SK-N-SH treated with all-trans-retinoic acid at 6 μM for 48 hours (cell line): ENCODE results near the gene COX20.

Experiments
- ATAC-seq: fragments of 200-7000 bp; cut with Tn5 transposase; 3 replicates; pipeline ENCODE4 v1.9.1; 2020; ENCODE audit warnings: mild to moderate bottlenecking, moderate library complexity
- ARNTL ChIP-seq: fragments of 450-650 bp; formaldehyde crosslinking; IDR thresholded peaks from 2 replicates; pipeline ENCODE4 v1.5.0; 2020; ENCODE audit warnings: low read depth, mild to moderate bottlenecking, moderate library complexity, borderline replicate concordance
- BACH2 ChIP-seq: fragments of 250-450 bp; sonication (Bioruptor Pico); IDR thresholded peaks from 2 replicates; pipeline ENCODE4 v1.9.0; 2021; ENCODE audit warnings: mild to moderate bottlenecking, borderline replicate concordance
- CSDC2 ChIP-seq: fragments of 250-450 bp; sonication (Bioruptor Pico); IDR thresholded peaks from 2 replicates; pipeline ENCODE4 v1.5.0; 2020; ENCODE audit warnings: mild to moderate bottlenecking, moderate library complexity
- CSRNP3 ChIP-seq: fragments of 250-450 bp; sonication (Bioruptor Pico); IDR thresholded peaks from 2 replicates; pipeline ENCODE4 v1.5.1; 2021; ENCODE audit warnings: mild to moderate bottlenecking, moderate library complexity
- ESRRG ChIP-seq: fragments of 250-450 bp; sonication (Bioruptor Pico); IDR thresholded peaks from 2 replicates; pipeline ENCODE4 v1.6.1; 2021; ENCODE audit warnings: mild to moderate bottlenecking
- GLIS3 ChIP-seq: fragments of 250-450 bp; sonication (Bioruptor Pico); IDR thresholded peaks from 2 replicates; pipeline ENCODE4 v1.5.0; 2020; ENCODE audit warnings: mild to moderate bottlenecking, moderate library complexity
- ISL1 ChIP-seq: fragments of 250-450 bp; sonication (Bioruptor Pico); IDR thresholded peaks from 2 replicates; pipeline ENCODE4 v2.1.2; 2022; ENCODE audit warnings: mild to moderate bottlenecking, moderate library complexity
- OSR1 ChIP-seq: fragments of 250-450 bp; sonication (Bioruptor Pico); IDR thresholded peaks from 2 replicates; pipeline ENCODE4 v1.8.0; 2022; ENCODE audit warnings: moderate library complexity, mild to moderate bottlenecking, inconsistent platforms
- PPARA ChIP-seq: fragments of 250-450 bp; sonication (Bioruptor Pico); IDR thresholded peaks from 2 replicates; pipeline ENCODE4 v1.5.0; 2020; ENCODE audit warnings: mild to moderate bottlenecking, borderline replicate concordance
- RARB ChIP-seq: fragments of 250-450 bp; sonication (Bioruptor Pico); IDR thresholded peaks from 2 replicates; pipeline ENCODE4 v1.8.0; 2021; ENCODE audit warnings: mild to moderate bottlenecking, moderate library complexity
- SNAI2 ChIP-seq: fragments of 250-450 bp; sonication (Bioruptor Pico); IDR thresholded peaks from 2 replicates; pipeline ENCODE4 v1.5.0; 2020; ENCODE audit warnings: mild to moderate bottlenecking, moderate library complexity
- TCF4 ChIP-seq: fragments of 250-450 bp; sonication (Bioruptor Pico); IDR thresholded peaks from 2 replicates; pipeline ENCODE4 v1.8.0; 2021; ENCODE audit warnings: mild to moderate bottlenecking, moderate library complexity, borderline replicate concordance
- TOX ChIP-seq: fragments of 250-450 bp; sonication (Bioruptor Pico); IDR thresholded peaks from 2 replicates; pipeline ENCODE4 v1.8.0; 2021; ENCODE audit warnings: mild to moderate bottlenecking, moderate library complexity, borderline replicate concordance
- TSHZ2 ChIP-seq: fragments of 250-450 bp; sonication (Bioruptor Pico); IDR thresholded peaks from 2 replicates; pipeline ENCODE4 v1.5.0; 2020; ENCODE audit warnings: mild to moderate bottlenecking, moderate library complexity
- ZC3H10 ChIP-seq: fragments of 250-450 bp; sonication (Bioruptor Pico); IDR thresholded peaks from 2 replicates; pipeline ENCODE4 v1.5.1; 2021; ENCODE audit warnings: mild to moderate bottlenecking, moderate library complexity
- ZFP3 ChIP-seq: fragments of 250-450 bp; sonication (Bioruptor Pico); IDR thresholded peaks from 2 replicates; pipeline ENCODE4 v1.5.0; 2020; ENCODE audit warnings: mild to moderate bottlenecking, moderate library complexity
- ZFP30 ChIP-seq: fragments of 450-650 bp; formaldehyde crosslinking; IDR thresholded peaks from 2 replicates; pipeline ENCODE4 v1.5.0; 2022; ENCODE audit warnings: mild to moderate bottlenecking, moderate library complexity
- ZNF565 ChIP-seq: fragments of 450-650 bp; formaldehyde crosslinking; conservative IDR thresholded peaks from 2 replicates; pipeline ENCODE4 v1.5.0; 2020; ENCODE audit warnings: low read depth, mild to moderate bottlenecking, moderate library complexity
- ZNF70 ChIP-seq: fragments of 450-650 bp; formaldehyde crosslinking; IDR thresholded peaks from 2 replicates; pipeline ENCODE4 v1.5.0; 2020; ENCODE audit warnings: mild to moderate bottlenecking, moderate library complexity
- TF ChIP-seq, protein P1 (sequence below): fragments of 250-450 bp; sonication (Bioruptor Pico); IDR thresholded peaks from 2 replicates; pipeline ENCODE4 v1.5.1; 2020; ENCODE audit warnings: low read depth, mild to moderate bottlenecking, moderate library complexity
- TF ChIP-seq, protein P2 (sequence below): fragments of 250-450 bp; sonication (Bioruptor Pico); IDR thresholded peaks from 2 replicates; pipeline ENCODE4 v1.8.0; 2020; ENCODE audit warnings: mild to moderate bottlenecking, moderate library complexity, borderline replicate concordance
- TF ChIP-seq, protein P3 (sequence below): fragments of 250-450 bp; sonication (Bioruptor Pico); IDR thresholded peaks from 2 replicates; pipeline ENCODE4 v1.8.0; 2021; ENCODE audit warnings: low read depth, mild to moderate bottlenecking, moderate library complexity, borderline replicate concordance

COX20 gene

GRCh38 chr1:244849189-244849866 is 13.9 kb downstream of the COX20 start:
- no peak for TF ChIP-seq SNAI2 (CRISPR knock-in tag)
- TF ChIP-seq, protein P1, sequence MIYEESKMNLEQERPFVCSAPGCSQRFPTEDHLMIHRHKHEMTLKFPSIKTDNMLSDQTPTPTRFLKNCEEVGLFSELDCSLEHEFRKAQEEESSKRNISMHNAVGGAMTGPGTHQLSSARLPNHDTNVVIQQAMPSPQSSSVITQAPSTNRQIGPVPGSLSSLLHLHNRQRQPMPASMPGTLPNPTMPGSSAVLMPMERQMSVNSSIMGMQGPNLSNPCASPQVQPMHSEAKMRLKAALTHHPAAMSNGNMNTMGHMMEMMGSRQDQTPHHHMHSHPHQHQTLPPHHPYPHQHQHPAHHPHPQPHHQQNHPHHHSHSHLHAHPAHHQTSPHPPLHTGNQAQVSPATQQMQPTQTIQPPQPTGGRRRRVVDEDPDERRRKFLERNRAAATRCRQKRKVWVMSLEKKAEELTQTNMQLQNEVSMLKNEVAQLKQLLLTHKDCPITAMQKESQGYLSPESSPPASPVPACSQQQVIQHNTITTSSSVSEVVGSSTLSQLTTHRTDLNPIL = no peak
- TF ChIP-seq ZFP30 (CRISPR knock-in tag) = no peak
- no peak for TF ChIP-seq ZFP3 (CRISPR knock-in tag)
- TF ChIP-seq OSR1 (CRISPR knock-in tag) = no peak
- no peak for TF ChIP-seq TSHZ2 (CRISPR knock-in tag)
- no peak for TF ChIP-seq BACH2 (CRISPR knock-in tag)
- TF ChIP-seq TCF4 (CRISPR knock-in tag) = no peak
- TF ChIP-seq, protein P2, sequence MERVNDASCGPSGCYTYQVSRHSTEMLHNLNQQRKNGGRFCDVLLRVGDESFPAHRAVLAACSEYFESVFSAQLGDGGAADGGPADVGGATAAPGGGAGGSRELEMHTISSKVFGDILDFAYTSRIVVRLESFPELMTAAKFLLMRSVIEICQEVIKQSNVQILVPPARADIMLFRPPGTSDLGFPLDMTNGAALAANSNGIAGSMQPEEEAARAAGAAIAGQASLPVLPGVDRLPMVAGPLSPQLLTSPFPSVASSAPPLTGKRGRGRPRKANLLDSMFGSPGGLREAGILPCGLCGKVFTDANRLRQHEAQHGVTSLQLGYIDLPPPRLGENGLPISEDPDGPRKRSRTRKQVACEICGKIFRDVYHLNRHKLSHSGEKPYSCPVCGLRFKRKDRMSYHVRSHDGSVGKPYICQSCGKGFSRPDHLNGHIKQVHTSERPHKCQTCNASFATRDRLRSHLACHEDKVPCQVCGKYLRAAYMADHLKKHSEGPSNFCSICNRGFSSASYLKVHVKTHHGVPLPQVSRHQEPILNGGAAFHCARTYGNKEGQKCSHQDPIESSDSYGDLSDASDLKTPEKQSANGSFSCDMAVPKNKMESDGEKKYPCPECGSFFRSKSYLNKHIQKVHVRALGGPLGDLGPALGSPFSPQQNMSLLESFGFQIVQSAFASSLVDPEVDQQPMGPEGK = no peak
- TF ChIP-seq PPARA (CRISPR knock-in tag) = no peak
- no peak for TF ChIP-seq CSRNP3
- no peak for TF ChIP-seq ZNF70
- no peak for TF ChIP-seq CSDC2 (CRISPR knock-in tag)
- no peak; the same call in 1 of the 2 replicates for TF ChIP-seq RARB (CRISPR knock-in tag)
- no peak for TF ChIP-seq ZC3H10
- TF ChIP-seq ISL1 (CRISPR knock-in tag) = no peak
- no peak for TF ChIP-seq ZNF565 (CRISPR knock-in tag)
- no peak for TF ChIP-seq GLIS3
- no peak for TF ChIP-seq ESRRG (CRISPR knock-in tag)
- no peak for TF ChIP-seq TOX (CRISPR knock-in tag)
- peak; percentile 10 for ATAC-seq

- TF ChIP-seq ZFP3 (CRISPR knock-in tag) (no peak), GLIS3 (no peak), CSRNP3 (no peak), SNAI2 (CRISPR knock-in tag) (no peak), ZC3H10 (no peak), CSDC2 (CRISPR knock-in tag) (no peak), OSR1 (CRISPR knock-in tag) (no peak), RARB (CRISPR knock-in tag) (no peak; the same call in 1 of the 2 replicates), PPARA (CRISPR knock-in tag) (no peak), BACH2 (CRISPR knock-in tag) (no peak), TOX (CRISPR knock-in tag) (no peak), ARNTL (CRISPR knock-in tag) (no peak), ZFP30 (CRISPR knock-in tag) (no peak), TCF4 (CRISPR knock-in tag) (no peak)
- TF ChIP-seq, protein P3, sequence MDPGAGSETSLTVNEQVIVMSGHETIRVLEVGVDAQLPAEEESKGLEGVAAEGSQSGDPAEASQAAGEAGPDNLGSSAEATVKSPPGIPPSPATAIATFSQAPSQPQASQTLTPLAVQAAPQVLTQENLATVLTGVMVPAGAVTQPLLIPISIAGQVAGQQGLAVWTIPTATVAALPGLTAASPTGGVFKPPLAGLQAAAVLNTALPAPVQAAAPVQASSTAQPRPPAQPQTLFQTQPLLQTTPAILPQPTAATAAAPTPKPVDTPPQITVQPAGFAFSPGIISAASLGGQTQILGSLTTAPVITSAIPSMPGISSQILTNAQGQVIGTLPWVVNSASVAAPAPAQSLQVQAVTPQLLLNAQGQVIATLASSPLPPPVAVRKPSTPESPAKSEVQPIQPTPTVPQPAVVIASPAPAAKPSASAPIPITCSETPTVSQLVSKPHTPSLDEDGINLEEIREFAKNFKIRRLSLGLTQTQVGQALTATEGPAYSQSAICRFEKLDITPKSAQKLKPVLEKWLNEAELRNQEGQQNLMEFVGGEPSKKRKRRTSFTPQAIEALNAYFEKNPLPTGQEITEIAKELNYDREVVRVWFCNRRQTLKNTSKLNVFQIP (CRISPR knock-in tag) = no peak
- no peak; the same call in 2 of the 3 replicates for ATAC-seq
Measured at GRCh38 chr1:244850099-244850852, 14.8 kb downstream of the COX20 start.
